HepG2 (cell line): ENCODE measurements around the gene TMEM63B. TPM values are rescaled to one million over a fixed set of nuclear protein-coding genes. Genes with fewer than 3 reads are reported as not detected.

ENCODE experiments used
- BCL6 ChIP-seq: IDR thresholded peaks from 2 replicates; pipeline ENCODE4 v1.6.1; 2016; ENCODE audit warnings: missing genetic modification reagents, missing compliant biosample characterization
- EEA1 ChIP-seq: sonication (generic); formaldehyde crosslinking; IDR thresholded peaks from 2 replicates; pipeline ENCODE4 v1.5.1; 2020; ENCODE audit warnings: mild to moderate bottlenecking, missing genetic modification reagents, borderline replicate concordance
- ETV5 ChIP-seq: IDR thresholded peaks from 2 replicates; pipeline ENCODE4 v1.6.1; 2018; ENCODE audit warnings: missing biosample characterization, missing genetic modification reagents, inconsistent platforms, borderline replicate concordance
- HDAC2 ChIP-seq: sonication (generic); formaldehyde crosslinking; IDR thresholded peaks from 2 replicates; pipeline ENCODE4 v1.4.0; 2020; ENCODE audit warnings: missing genetic modification reagents
- KDM1A ChIP-seq: IDR thresholded peaks from 2 replicates; pipeline ENCODE4 v1.6.1; 2016; ENCODE audit warnings: missing compliant biosample characterization
- RELA ChIP-seq: sonication (generic); formaldehyde crosslinking; IDR thresholded peaks from 2 replicates; pipeline ENCODE4 v1.4.0; 2020; ENCODE audit warnings: missing genetic modification reagents
- RFX3 ChIP-seq: IDR thresholded peaks from 2 replicates; pipeline ENCODE4 v1.6.1; 2016; ENCODE audit warnings: missing biosample characterization, missing genetic modification reagents
- SRSF1 ChIP-seq: fragments of 200-400 bp; formaldehyde crosslinking; optimal IDR thresholded peaks from 2 replicates; pipeline ENCODE3; 2017; ENCODE audit warnings: mild to moderate bottlenecking, low read depth, low read length, moderate library complexity
- SRY ChIP-seq: sonication (generic); formaldehyde crosslinking; IDR thresholded peaks from 2 replicates; pipeline ENCODE4 v1.8.0; 2022; ENCODE audit warnings: mild to moderate bottlenecking, missing genetic modification reagents
- TARDBP ChIP-seq: sonication (generic); formaldehyde crosslinking; IDR thresholded peaks from 2 replicates; pipeline ENCODE4 v1.8.0; 2022; ENCODE audit warnings: mild to moderate bottlenecking, missing genetic modification reagents
- TEAD3 ChIP-seq: optimal IDR thresholded peaks from 2 replicates; pipeline ENCODE3; 2016; ENCODE audit warnings: borderline replicate concordance
- ZBTB7B ChIP-seq: sonication (generic); formaldehyde crosslinking; IDR thresholded peaks from 2 replicates; pipeline ENCODE4 v1.4.0; 2020; ENCODE audit warnings: missing genetic modification reagents
- ZFX ChIP-seq: sonication (generic); formaldehyde crosslinking; IDR thresholded peaks from 2 replicates; pipeline ENCODE4 v1.4.0; 2020; ENCODE audit warnings: mild to moderate bottlenecking, low read depth, missing genetic modification reagents, moderate library complexity
- ZNF207 ChIP-seq: fragments of 450-650 bp; IDR thresholded peaks from 2 replicates; pipeline ENCODE4 v1.6.1; 2016; ENCODE audit warnings: antibody characterized with exemption, borderline replicate concordance
- ZNF563 ChIP-seq: sonication (generic); formaldehyde crosslinking; IDR thresholded peaks from 2 replicates; pipeline ENCODE4 v1.8.0; 2022; ENCODE audit warnings: mild to moderate bottlenecking, moderate library complexity, missing genetic modification reagents
- ZNF7 ChIP-seq: IDR thresholded peaks from 2 replicates; pipeline ENCODE4 v1.6.1; 2016; ENCODE audit warnings: missing biosample characterization, missing genetic modification reagents
- ZNF788 ChIP-seq: sonication (generic); formaldehyde crosslinking; IDR thresholded peaks from 2 replicates; pipeline ENCODE4 v1.5.0; 2020; ENCODE audit warnings: mild to moderate bottlenecking, missing genetic modification reagents, borderline replicate concordance
- ZNF792 ChIP-seq: IDR thresholded peaks from 2 replicates; pipeline ENCODE4 v1.6.1; 2016
- ZSCAN21 ChIP-seq: sonication (generic); formaldehyde crosslinking; IDR thresholded peaks from 2 replicates; pipeline ENCODE4 v1.8.0; 2022; ENCODE audit warnings: mild to moderate bottlenecking, missing genetic modification reagents, moderate library complexity, borderline replicate concordance
- polyA plus RNA-seq, 8 experiments: library from polyadenylated mRNA; depleted of rRNA in 3 of 8; stranded (reverse) in 7 of 8; unstranded in 1 of 8; fragments of >200 nt; fragmentation: Illumina TruSeq in 4 of 8; extraction: Trizol in 4 of 8; gene quantifications; 2 replicates each; pipeline versions ENCODE4 v1.2.1 to v1.2.3, GENCODE V29; 2011 to 2016; ENCODE audit warnings: low read depth in 4 of 8, missing spikeins in 1 of 8, mixed read lengths in 1 of 8; ENCODE audit not compliant: insufficient read depth in 1 of 8
- total RNA-seq, 5 experiments: library from RNA; depleted of rRNA; stranded (reverse); fragments of >200 nt; fragmentation: Illumina TruSeq; extraction: Trizol; gene quantifications; 2 replicates each; pipeline ENCODE4 v1.2.3, GENCODE V29; 2016; ENCODE audit warnings: low read depth in 1 of 5
- TF ChIP-seq, protein P1 (sequence below): sonication (generic); formaldehyde crosslinking; IDR thresholded peaks from 2 replicates; pipeline ENCODE4 v1.8.1; 2023; ENCODE audit warnings: mild to moderate bottlenecking, inconsistent platforms, moderate library complexity, missing genetic modification reagents, borderline replicate concordance
- TF ChIP-seq, protein P2 (sequence below): sonication (generic); formaldehyde crosslinking; IDR thresholded peaks from 2 replicates; pipeline ENCODE4 v1.8.0; 2022; ENCODE audit warnings: mild to moderate bottlenecking, missing genetic modification reagents, borderline replicate concordance
- TF ChIP-seq, protein P3 (sequence below), 2 experiments: fragments of 450-650 bp in 1 of 2; sonication (generic) in 1 of 2; formaldehyde crosslinking; IDR thresholded peaks; 2 replicates each; pipeline versions ENCODE4 v1.5.0 to v1.8.0; 2020 to 2022; ENCODE audit warnings: mild to moderate bottlenecking in 1 of 2, missing genetic modification reagents in 1 of 2
- TF ChIP-seq, protein P4 (sequence below): sonication (generic); formaldehyde crosslinking; IDR thresholded peaks from 2 replicates; pipeline ENCODE4 v1.8.0; 2022; ENCODE audit warnings: mild to moderate bottlenecking, missing genetic modification reagents
- TF ChIP-seq, protein P5 (sequence below): sonication (generic); formaldehyde crosslinking; IDR thresholded peaks from 2 replicates; pipeline ENCODE4 v1.5.1; 2020; ENCODE audit warnings: mild to moderate bottlenecking, missing genetic modification reagents, borderline replicate concordance

TMEM63B gene
- total and polyA plus RNA-seq, 2 of the 13 experiments (the other 11 are each of a cell fraction or from before 2014, with no cell fraction given): 27.4 to 75.8 TPM

DNA sequence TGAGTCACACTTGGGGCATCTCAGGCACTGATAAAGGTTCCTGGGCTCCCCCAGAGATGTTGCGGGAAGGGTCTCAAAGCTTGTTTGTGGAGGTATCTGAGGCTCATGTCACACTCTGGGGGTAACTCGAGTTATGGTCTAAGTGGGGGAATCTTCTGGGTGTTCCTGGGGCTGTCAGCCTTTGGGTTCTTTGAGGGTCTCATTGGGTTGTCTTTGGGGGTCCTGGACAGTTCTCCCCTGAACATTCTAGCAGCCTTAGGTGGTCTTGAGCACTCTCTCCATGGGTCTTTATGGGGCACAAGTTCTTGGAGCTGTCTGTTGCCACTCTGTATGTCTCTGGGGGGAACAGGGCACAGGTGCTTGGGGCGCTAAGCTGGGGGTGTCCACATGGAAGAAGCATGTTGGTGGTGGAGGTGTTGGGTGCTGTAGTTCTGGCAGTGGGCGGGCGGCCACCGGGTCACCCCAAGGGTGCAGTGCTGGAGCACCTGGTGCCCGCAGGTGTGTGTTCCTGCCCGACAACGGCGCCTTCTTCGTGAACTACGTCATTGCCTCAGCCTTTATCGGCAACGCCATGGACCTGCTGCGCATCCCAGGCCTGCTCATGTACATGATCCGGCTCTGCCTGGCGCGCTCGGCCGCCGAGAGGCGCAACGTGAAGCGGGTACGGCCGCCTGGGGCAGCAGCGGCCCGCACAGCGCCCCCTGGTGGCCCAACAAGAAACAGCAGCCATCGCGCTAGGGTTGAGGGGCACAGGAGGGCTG is 24.2 kb downstream of the TMEM63B start (continued):
- TF ChIP-seq, protein P1, sequence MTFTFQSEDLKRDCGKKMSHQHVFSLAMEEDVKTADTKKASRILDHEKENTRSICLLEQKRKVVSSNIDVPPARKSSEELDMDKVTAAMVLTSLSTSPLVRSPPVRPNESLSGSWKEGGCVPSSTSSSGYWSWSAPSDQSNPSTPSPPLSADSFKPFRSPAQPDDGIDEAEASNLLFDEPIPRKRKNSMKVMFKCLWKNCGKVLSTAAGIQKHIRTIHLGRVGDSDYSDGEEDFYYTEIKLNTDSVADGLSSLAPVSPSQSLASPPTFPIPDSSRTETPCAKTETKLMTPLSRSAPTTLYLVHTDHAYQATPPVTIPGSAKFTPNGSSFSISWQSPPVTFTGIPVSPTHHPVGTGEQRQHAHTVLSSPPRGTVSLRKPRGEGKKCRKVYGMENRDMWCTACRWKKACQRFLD: no peak
- TF ChIP-seq ZBTB7B (CRISPR knock-in tag) (peak; percentile 49; the same call in 1 of the 2 replicates), ETV5 (CRISPR knock-in tag) (peak; percentile 23; the same call in 1 of the 2 replicates), TARDBP (peak; percentile 87), SRSF1 (peak; percentile 24), ZFX (peak; percentile 74; the same call in 1 of the 2 replicates), RELA (CRISPR knock-in tag) (no peak), TEAD3 (CRISPR knock-in tag) (peak; percentile 55), RFX3 (CRISPR knock-in tag) (no peak), HDAC2 (CRISPR knock-in tag) (peak; percentile 35; the same call in 1 of the 2 replicates), EEA1 (CRISPR knock-in tag) (peak; percentile 61; the same call in 1 of the 2 replicates), BCL6 (CRISPR knock-in tag) (peak; percentile 40; the same call in 1 of the 2 replicates), SRY (0 out of 2 replicates have a peak, but pooled peaks have one; percentile 47), ZNF563 (peak; percentile 34; the same call in 1 of the 2 replicates), ZSCAN21 (CRISPR knock-in tag) (peak; percentile 71; the same call in 1 of the 2 replicates), ZNF7 (CRISPR knock-in tag) (no peak), ZNF788 (CRISPR knock-in tag) (peak; percentile 89; the same call in 1 of the 2 replicates), KDM1A (CRISPR knock-in tag) (no peak), ZNF792 (CRISPR knock-in tag) (peak; percentile 45; the same call in 1 of the 2 replicates), ZNF207 (no peak)
- TF ChIP-seq, protein P2, sequence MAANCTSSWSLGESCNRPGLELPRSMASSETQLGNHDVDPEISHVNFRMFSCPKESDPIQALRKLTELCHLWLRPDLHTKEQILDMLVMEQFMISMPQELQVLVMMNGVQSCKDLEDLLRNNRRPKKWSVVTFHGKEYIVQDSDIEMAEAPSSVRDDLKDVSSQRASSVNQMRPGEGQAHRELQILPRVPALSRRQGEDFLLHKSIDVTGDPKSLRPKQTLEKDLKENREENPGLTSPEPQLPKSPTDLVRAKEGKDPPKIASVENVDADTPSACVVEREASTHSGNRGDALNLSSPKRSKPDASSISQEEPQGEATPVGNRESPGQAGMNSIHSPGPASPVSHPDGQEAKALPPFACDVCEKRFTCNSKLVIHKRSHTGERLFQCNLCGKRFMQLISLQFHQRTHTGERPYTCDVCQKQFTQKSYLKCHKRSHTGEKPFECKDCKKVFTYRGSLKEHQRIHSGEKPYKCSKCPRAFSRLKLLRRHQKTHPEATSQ (CRISPR knock-in tag): peak; percentile 88; the same call in 1 of the 2 replicates
- TF ChIP-seq, protein P3, sequence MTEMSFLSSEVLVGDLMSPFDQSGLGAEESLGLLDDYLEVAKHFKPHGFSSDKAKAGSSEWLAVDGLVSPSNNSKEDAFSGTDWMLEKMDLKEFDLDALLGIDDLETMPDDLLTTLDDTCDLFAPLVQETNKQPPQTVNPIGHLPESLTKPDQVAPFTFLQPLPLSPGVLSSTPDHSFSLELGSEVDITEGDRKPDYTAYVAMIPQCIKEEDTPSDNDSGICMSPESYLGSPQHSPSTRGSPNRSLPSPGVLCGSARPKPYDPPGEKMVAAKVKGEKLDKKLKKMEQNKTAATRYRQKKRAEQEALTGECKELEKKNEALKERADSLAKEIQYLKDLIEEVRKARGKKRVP (CRISPR knock-in tag; IDR thresholded peaks at IDR 0.05): no peak
- TF ChIP-seq, protein P4, sequence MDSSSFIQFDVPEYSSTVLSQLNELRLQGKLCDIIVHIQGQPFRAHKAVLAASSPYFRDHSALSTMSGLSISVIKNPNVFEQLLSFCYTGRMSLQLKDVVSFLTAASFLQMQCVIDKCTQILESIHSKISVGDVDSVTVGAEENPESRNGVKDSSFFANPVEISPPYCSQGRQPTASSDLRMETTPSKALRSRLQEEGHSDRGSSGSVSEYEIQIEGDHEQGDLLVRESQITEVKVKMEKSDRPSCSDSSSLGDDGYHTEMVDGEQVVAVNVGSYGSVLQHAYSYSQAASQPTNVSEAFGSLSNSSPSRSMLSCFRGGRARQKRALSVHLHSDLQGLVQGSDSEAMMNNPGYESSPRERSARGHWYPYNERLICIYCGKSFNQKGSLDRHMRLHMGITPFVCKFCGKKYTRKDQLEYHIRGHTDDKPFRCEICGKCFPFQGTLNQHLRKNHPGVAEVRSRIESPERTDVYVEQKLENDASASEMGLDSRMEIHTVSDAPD (CRISPR knock-in tag): peak; percentile 71; the same call in 1 of the 2 replicates
- TF ChIP-seq, protein P5, sequence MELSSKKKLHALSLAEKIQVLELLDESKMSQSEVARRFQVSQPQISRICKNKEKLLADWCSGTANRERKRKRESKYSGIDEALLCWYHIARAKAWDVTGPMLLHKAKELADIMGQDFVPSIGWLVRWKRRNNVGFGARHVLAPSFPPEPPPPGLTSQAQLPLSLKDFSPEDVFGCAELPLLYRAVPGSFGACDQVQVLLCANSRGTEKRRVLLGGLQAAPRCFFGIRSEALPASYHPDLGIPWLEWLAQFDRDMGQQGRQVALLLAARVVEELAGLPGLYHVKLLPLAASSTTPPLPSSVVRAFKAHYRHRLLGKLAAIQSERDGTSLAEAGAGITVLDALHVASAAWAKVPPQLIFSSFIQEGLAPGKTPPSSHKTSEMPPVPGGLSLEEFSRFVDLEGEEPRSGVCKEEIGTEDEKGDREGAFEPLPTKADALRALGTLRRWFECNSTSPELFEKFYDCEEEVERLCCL (CRISPR knock-in tag): 0 out of 2 replicates have a peak, but pooled peaks have one; percentile 51
